CD14-positive monocyte (primary cell): ENCODE data around the gene PNN. TPM values are rescaled to one million over a fixed set of nuclear protein-coding genes. Genes with fewer than 3 reads are reported as not detected.

Experiments used
- DNase-seq, 3 donors: peaks; one replicate each; pipeline ENCODE4 v3.0.0-alpha.2; 2011 to 2022
- H2AFZ ChIP-seq: 2 replicates; pipeline ENCODE4 v1.6.0; 2012; ENCODE audit warnings: mild to moderate bottlenecking, low read depth, low read length, inconsistent platforms; ENCODE audit not compliant: insufficient read depth, poor library complexity, severe bottlenecking
- H3K27ac ChIP-seq, 2 donors: 1 replicate in 1 of 2; 2 replicates in 1 of 2; pipeline ENCODE4 v1.5.1; 2012 to 2013; ENCODE audit warnings: low read length in 2 of 2, control low read depth in 1 of 2, inconsistent platforms in 1 of 2, low read depth in 1 of 2, mild to moderate bottlenecking in 1 of 2
- H3K27me3 ChIP-seq, 2 donors: one replicate each; pipeline versions ENCODE4 v1.6.0 to v1.6.1; 2011 to 2013; ENCODE audit warnings: low read length in 2 of 2; ENCODE audit not compliant: control insufficient read depth in 2 of 2, insufficient read depth in 2 of 2
- H3K36me3 ChIP-seq, 2 donors: replicated peaks in 1 of 2; 1 replicate in 1 of 2; 2 replicates in 1 of 2; pipeline versions ENCODE4 v1.5.1 to v1.6.1; 2012 to 2013; ENCODE audit warnings: low read length in 2 of 2, control low read depth in 1 of 2, inconsistent platforms in 1 of 2, mild to moderate bottlenecking in 1 of 2; ENCODE audit not compliant: insufficient read depth in 2 of 2, control insufficient read depth in 1 of 2
- H3K4me1 ChIP-seq, 2 donors: 1 replicate in 1 of 2; 2 replicates in 1 of 2; pipeline versions ENCODE4 v1.5.1 to v1.6.1; 2012 to 2013; ENCODE audit warnings: low read length in 2 of 2, control low read depth in 1 of 2, inconsistent platforms in 1 of 2, mild to moderate bottlenecking in 1 of 2, moderate library complexity in 1 of 2; ENCODE audit not compliant: insufficient read depth in 2 of 2, control insufficient read depth in 1 of 2
- H3K4me2 ChIP-seq: replicated peaks from 2 replicates; pipeline ENCODE3; 2012; ENCODE audit warnings: low read length, moderate library complexity, mild to moderate bottlenecking; ENCODE audit not compliant: poor library complexity, severe bottlenecking; ENCODE audit errors: extremely low read depth
- H3K4me3 ChIP-seq, 3 experiments: fragments of 200-600 bp in 1 of 3; sonication (generic) in 1 of 3; replicated peaks in 1 of 3; 1 replicate in 2 of 3; 2 replicates in 1 of 3; pipeline ENCODE4 v1.5.1; 2011 to 2013; ENCODE audit warnings: low read length in 3 of 3, mild to moderate bottlenecking in 3 of 3, control low read depth in 2 of 3, low read depth in 2 of 3, inconsistent platforms in 1 of 3, moderate library complexity in 1 of 3
- H3K79me2 ChIP-seq: 2 replicates; pipeline ENCODE4 v1.6.0; 2012; ENCODE audit warnings: mild to moderate bottlenecking, control low read depth, inconsistent platforms, low read length, moderate library complexity; ENCODE audit not compliant: insufficient read depth
- H3K9ac ChIP-seq: 2 replicates; pipeline ENCODE4 v1.6.0; 2017; ENCODE audit warnings: low read length, mild to moderate bottlenecking; ENCODE audit not compliant: insufficient read depth, poor library complexity, severe bottlenecking
- H3K9me3 ChIP-seq, 2 donors: replicated peaks in 1 of 2; 1 replicate in 1 of 2; 2 replicates in 1 of 2; pipeline versions ENCODE4 v1.5.1 to v1.6.1; 2012 to 2013; ENCODE audit warnings: low read length in 2 of 2, control low read depth in 1 of 2; ENCODE audit not compliant: control insufficient read depth in 1 of 2, insufficient read depth in 1 of 2
- H4K20me1 ChIP-seq: 2 replicates; pipeline ENCODE4 v1.6.0; 2012; ENCODE audit warnings: mild to moderate bottlenecking, low read length, control low read depth, moderate library complexity; ENCODE audit not compliant: insufficient read depth
- H3K27ac Mint-ChIP-seq, 7 donors: one replicate each; pipeline ENCODE4 v1.8.0; 2020; ENCODE audit warnings: mild to moderate bottlenecking in 7 of 7, mixed read lengths in 7 of 7, moderate library complexity in 6 of 7, inconsistent platforms in 2 of 7
- H3K27me3 Mint-ChIP-seq, 3 donors: one replicate each; pipeline ENCODE4 v1.8.0; 2021 to 2022; ENCODE audit warnings: low read depth in 3 of 3, mild to moderate bottlenecking in 3 of 3, mixed read lengths in 3 of 3, moderate library complexity in 3 of 3, inconsistent platforms in 1 of 3
- H3K36me3 Mint-ChIP-seq, 2 donors: one replicate each; pipeline ENCODE4 v1.8.0; 2020; ENCODE audit warnings: mixed read lengths in 2 of 2, inconsistent platforms in 1 of 2, mild to moderate bottlenecking in 1 of 2
- H3K4me1 Mint-ChIP-seq: one replicate; pipeline ENCODE4 v1.8.0; 2020; ENCODE audit warnings: mild to moderate bottlenecking, mixed read lengths
- H3K4me3 Mint-ChIP-seq, 2 donors: one replicate each; pipeline ENCODE4 v1.8.0; 2020; ENCODE audit warnings: mild to moderate bottlenecking in 2 of 2, mixed read lengths in 2 of 2, moderate library complexity in 1 of 2
- H3K9me3 Mint-ChIP-seq, 7 donors: one replicate each; pipeline ENCODE4 v1.8.0; 2020 to 2022; ENCODE audit warnings: mixed read lengths in 7 of 7, mild to moderate bottlenecking in 6 of 7, moderate library complexity in 6 of 7, inconsistent platforms in 2 of 7
- CTCF ChIP-seq: fragments of 200-600 bp; IDR thresholded peaks from one replicate; pipeline ENCODE4 v1.8.0; 2022; ENCODE audit warnings: antibody characterized with exemption, mild to moderate bottlenecking
- WGBS: methylation state at CpG from one replicate; pipeline ENCODE4 v1.1.5; 2013; ENCODE audit warnings: missing lambda C conversion rate; ENCODE audit not compliant: insufficient coverage; 5-methylcytosine and 5-hydroxymethylcytosine counted together
- intact Hi-C, 2 donors: fragments of 100-400 bp; cut with micrococcal nuclease; formaldehyde crosslinking; loops; one replicate each; pipeline versions ENCODE4 v1.15.0 to v1.15.1; 2023
- polyA plus RNA-seq, 3 donors: library from polyadenylated mRNA; depleted of rRNA in 1 of 3; unstranded in 2 of 3; stranded (reverse) in 1 of 3; fragments of 300-500 nt in 2 of 3; fragments of >200 nt in 1 of 3; fragmentation: Illumina TruSeq in 2 of 3; gene quantifications; 1 replicate in 2 of 3; 2 replicates in 1 of 3; pipeline ENCODE4 v1.2.3, GENCODE V29; 2012 to 2021

The PNN gene
- polyA plus RNA-seq, 3 donors = 4.7 to 34.9 (median 9.0) TPM

- Histone ChIP-seq H3K4me2 (peak overlapping the region; percentile 99), H3K9me3 (no peaks in the 10 kb centered on the region), H3K27ac (no peak overlapping the region), H4K20me1 (no peaks in the 10 kb centered on the region), H3K4me3 (no peak overlapping the region), H3K79me2 (peaks cover 61% of the 10 kb centered on the region), H3K4me1 (peaks cover 16 to 23% of the 10 kb centered on the region in 2 donors), H3K36me3 (peaks cover 4 to 31% of the 10 kb centered on the region in 2 donors), H3K9ac (no peak overlapping the region), H2AFZ (no peak overlapping the region), H3K27me3 (no peaks in the 10 kb centered on the region)
- TF ChIP-seq CTCF = no peak
- WGBS = 95% methylated on average over 4 of the region's 4 CpGs
- H3K4me1 Mint-ChIP-seq = peaks cover 24% of the 10 kb centered on the region
- intact Hi-C loops = no loop called here
- peaks cover 16 to 29% of the 10 kb centered on the region in 2 donors for H3K36me3 Mint-ChIP-seq
- no peak overlapping the region for H3K4me3 Mint-ChIP-seq
- H3K27ac Mint-ChIP-seq = peak overlapping the region in 2 of 7 donors; percentile 9 to 21
- DNase-seq = no peak
- peaks cover 0 to 1% (median 0%) of the 10 kb centered on the region in 3 donors for H3K27me3 Mint-ChIP-seq
- H3K9me3 Mint-ChIP-seq = no peaks in the 10 kb centered on the region
Observed at GRCh38 chr14:39168591-39168990, 6.5 kb upstream of the PNN start.

- peak overlapping the region; percentile 84 to 95 (median 85) for H3K4me3 ChIP-seq
- peak overlapping the region; percentile 96 to 97 for H3K4me3 Mint-ChIP-seq
- no peaks in the 10 kb centered on the region for H3K9me3 Mint-ChIP-seq
- 0% methylated on average over 7 of the region's 7 CpGs for WGBS
- peaks cover 52% of the 10 kb centered on the region for H3K79me2 ChIP-seq
- H3K27ac ChIP-seq = peak overlapping the region; percentile 97 to 98
- peak in 2 of 3 donors; percentile 18 to 24 for DNase-seq
- H3K4me2 ChIP-seq = peak overlapping the region; percentile 99
- no peaks in the 10 kb centered on the region for H3K27me3 Mint-ChIP-seq
- no peaks in the 10 kb centered on the region for H4K20me1 ChIP-seq
- no peak for TF ChIP-seq CTCF
- peak overlapping the region; percentile 90 for H2AFZ ChIP-seq
- H3K4me1 Mint-ChIP-seq = peaks cover 29% of the 10 kb centered on the region
- H3K9ac ChIP-seq = peak overlapping the region; percentile 96
- peaks cover 22 to 30% of the 10 kb centered on the region in 2 donors for H3K4me1 ChIP-seq
- H3K36me3 Mint-ChIP-seq = peaks cover 11 to 22% of the 10 kb centered on the region in 2 donors
- intact Hi-C loops = no loop called here
- peaks cover 0 to 21% of the 10 kb centered on the region in 2 donors for H3K36me3 ChIP-seq
- H3K9me3 ChIP-seq = no peaks in the 10 kb centered on the region
- H3K27me3 ChIP-seq = no peaks in the 10 kb centered on the region
- peak overlapping the region; percentile 97 to 99 (median 99) for H3K27ac Mint-ChIP-seq
Observed at GRCh38 chr14:39169541-39169900, 5.5 kb upstream of the PNN start.
